Umbilical cord (tissue), 2 donors: ENCODE results near the gene NBEAL2. TPM values are rescaled to one million over a fixed set of nuclear protein-coding genes. Genes with fewer than 3 reads are reported as not detected.

Experiments
- DNase-seq: peaks from one replicate; pipeline ENCODE4 v3.0.0-alpha.2; 2015; ENCODE audit warnings: low spot score
- total RNA-seq: library from RNA; depleted of rRNA; stranded (reverse); fragments of >200 nt; gene quantifications from one replicate; pipeline ENCODE4 v1.2.3, GENCODE V29; 2014; ENCODE audit warnings: low replicate concordance; ENCODE audit not compliant: insufficient read depth

Gene NBEAL2, protein sequence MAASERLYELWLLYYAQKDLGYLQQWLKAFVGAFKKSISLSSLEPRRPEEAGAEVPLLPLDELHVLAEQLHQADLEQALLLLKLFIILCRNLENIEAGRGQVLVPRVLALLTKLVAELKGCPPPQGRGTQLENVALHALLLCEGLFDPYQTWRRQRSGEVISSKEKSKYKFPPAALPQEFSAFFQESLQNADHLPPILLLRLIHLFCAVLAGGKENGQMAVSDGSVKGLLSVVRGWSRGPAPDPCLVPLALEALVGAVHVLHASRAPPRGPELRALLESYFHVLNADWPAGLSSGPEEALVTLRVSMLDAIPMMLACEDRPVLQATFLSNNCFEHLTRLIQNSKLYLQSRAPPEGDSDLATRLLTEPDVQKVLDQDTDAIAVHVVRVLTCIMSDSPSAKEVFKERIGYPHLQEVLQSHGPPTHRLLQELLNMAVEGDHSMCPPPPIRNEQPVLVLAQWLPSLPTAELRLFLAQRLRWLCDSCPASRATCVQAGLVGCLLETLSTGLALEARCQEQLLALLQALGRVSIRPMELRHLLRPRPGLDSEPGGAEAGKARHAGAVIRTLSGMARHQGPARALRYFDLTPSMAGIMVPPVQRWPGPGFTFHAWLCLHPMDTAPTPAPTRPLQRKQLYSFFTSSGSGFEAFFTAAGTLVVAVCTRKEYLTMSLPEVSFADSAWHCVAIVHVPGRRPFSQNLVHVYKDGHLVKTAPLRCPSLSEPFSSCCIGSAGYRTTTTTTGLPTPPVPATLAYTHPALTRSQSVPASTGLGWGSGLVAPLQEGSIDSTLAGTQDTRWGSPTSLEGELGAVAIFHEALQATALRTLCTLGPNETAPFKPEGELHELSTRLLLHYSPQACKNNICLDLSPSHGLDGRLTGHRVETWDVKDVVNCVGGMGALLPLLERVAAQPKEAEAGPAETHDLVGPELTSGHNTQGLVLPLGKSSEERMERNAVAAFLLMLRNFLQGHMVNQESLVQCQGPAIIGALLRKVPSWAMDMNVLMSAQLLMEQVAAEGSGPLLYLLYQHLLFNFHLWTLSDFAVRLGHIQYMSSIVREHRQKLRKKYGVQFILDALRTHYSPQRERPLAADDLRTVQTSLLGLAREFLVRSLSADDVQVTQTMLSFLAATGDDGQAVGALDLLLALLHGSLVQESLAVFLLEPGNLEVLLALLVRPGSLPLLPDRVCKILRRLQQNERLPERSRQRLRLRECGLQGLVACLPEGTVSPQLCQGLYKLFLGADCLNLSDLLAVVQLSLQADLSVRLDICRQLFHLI (N-terminal part only)
- total RNA-seq = 21.2 TPM

DNA sequence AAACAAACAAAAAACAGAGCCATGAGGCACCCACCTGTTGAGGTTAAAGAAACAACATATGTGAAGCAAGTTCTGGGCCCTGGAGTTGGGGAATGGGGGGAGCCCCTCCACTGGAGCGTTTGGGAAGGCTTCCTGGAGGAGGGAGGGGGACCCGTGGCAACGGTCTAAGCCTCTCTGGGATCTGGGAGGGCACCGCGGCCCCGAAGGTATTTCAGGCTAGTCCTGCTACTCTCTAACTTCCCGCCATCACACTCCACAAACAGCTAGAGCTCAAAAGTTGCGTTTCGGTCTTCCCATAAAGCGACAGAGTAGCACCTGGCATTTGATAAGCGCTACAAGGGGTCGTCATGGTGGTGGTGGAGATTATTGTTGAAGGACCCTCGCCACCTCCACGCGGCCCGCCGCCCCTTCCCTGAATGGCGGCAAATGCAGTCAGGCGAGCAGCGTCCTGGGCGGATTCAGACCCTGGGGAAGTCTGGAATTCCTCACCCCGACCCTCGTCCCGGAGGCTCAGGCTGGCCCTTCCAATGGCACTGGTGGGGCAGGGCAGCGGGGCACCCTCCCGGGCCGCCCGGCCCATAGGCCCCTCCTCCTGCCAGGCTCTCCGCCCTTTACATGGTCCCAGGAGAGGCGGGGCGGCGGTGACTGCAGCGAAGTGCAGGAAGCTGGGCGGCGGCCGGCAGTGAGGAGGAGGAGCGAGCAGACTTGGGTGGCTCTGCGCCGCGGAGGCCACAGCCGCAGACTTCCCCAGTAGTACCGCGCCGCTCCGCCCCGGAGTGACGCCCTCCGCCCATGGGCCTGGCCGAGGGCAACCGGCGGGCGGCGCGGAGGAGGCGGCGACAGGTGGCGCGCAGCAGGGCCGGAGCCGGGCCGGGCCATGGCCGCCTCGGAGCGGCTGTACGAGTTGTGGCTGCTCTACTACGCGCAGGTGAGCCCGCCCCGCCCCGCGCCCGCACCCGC lies at the start of gene NBEAL2:
NBEAL2 (plus strand) TSS at position 682 of the 960 bp plus-strand sequence; CDS start at position 878, 196 bp downstream.
- peak; percentile 96 for DNase-seq

DNA sequence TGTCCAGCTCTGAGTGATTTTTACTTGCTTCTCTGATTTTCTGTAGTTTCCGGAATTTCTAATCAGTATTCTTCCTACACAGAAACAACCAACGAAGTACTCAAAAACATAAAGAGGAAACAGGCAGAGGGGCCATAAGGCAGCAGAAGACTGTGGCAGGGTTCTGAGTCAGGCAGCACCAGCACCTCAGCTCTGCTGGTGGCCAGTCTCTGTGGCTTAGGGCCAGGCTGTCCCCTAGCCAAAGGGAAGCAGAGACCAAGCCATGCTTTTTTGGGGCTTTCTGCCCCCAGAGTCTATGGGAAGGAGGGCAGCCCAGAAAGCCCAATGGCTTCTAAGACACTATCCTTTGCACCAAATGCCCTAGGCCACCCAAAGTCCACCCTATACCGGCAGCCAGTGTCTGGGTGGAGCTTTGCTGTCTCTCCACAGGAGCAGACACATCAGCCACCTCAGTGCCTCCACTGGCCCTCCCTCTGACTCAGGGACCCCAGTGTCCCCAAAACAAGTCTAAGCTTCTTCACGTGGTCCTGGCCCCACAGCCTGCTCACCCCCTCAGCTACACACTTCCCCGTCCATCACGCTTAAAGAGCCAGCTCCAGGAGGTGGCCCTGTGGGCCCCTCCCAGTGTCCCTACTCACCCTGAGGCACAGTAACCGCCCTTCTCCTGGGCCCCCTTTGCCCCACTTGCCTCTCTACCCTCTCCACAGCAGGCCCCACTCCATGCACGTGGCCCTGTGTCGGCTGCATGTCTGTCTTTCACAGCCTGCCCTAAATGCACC lies 49.1 kb upstream of the NBEAL2 start:
- DNase-seq = no peak

GRCh38 chr3:46930945-46931403 lies 48.5 kb upstream of the NBEAL2 start:
- DNase-seq = peak; percentile 33

GRCh38 chr3:46931631-46932331 lies 47.7 kb upstream of the NBEAL2 start:
- peak; percentile 36 for DNase-seq

DNA sequence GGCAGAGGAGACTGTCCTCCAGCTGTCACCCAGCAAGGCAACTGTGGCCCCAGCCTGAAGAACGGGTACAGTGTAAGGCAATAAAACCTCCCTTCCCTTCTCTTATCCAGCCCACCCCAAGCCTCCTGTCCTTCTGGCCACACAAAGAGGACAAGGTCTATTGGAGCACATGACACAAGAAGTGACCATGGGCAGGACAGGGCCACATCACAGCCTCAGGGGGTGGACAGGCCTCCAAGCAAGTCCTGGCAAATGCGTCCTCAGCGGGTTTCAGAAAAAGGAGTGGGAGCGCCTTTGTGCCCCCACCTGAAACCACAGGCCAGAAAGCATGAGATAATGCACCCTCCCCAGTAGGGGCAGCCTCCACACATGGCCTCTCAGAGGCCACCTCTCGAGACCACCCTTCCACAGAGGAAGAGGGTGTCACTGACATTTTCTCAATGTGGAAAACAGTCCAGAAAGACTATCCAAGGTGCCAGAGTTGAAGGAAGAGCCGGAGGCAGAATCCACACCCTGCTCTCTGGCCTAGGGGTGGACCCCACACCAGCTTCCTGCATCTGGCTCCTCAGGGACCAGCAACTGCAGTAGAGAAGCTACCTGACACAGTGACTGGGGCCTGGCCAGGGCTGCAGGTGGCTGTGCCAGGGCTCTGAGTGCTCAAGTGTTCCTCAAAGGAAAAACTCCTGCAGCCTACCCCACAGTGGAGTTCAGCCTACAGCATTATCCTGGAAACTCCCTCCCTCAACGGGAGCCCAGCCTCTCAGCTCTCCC lies 46.8 kb upstream of the NBEAL2 start:
- no peak for DNase-seq

DNA sequence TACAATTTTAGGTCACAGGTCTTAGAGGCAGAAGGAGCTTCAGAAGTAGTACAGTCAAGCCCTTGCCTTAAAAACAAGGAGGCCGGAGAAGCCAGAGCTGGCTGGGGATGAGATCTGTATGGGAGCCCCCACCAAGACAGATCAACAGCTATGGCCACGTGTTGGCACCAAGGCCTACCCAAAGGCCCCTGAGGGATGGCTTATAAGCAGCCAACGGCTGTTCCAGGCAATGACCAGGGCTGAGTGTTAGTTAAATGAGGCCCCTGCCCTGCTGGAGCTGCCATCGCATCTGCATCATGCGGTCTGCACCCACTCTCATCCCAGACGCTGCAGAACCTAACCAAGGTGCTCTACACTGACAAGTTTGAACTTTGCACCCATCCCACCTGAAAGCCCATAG lies 46.2 kb upstream of the NBEAL2 start:
- DNase-seq = no peak

GRCh38 chr3:46934072-46934471 lies 45.4 kb upstream of the NBEAL2 start:
- DNase-seq = no peak

DNA sequence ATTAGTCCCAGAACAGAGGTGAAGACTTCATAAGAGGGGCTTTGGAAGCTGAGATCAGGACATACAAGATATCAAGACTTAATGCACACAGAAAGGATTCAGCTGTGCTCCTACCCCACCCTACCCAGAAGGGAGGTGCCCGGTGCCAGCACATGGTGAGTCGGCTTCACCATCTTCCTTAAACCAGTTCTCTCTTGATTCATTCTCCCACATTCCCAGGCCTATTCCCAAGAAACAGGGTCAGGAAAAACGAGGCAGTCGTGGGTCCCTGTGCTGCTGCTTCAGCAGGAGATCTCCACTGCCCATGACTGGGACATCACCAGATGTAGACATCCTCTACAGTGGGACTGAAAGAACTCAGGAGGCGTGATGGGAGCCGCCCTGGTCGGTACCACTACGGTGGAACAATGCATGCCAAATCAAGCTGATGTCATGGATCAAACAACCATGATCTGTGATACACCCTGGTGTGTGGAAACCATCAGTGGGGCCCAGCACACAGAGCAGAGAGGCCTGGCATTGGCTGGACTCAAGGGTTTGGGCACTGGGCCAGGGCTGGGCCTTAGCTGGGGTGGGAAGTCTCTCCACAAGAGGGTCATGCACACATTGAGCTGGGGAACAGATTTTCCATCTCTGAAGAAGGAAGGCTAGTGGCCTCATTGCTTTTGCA lies 44.8 kb upstream of the NBEAL2 start:
- DNase-seq = peak; percentile 74

DNA sequence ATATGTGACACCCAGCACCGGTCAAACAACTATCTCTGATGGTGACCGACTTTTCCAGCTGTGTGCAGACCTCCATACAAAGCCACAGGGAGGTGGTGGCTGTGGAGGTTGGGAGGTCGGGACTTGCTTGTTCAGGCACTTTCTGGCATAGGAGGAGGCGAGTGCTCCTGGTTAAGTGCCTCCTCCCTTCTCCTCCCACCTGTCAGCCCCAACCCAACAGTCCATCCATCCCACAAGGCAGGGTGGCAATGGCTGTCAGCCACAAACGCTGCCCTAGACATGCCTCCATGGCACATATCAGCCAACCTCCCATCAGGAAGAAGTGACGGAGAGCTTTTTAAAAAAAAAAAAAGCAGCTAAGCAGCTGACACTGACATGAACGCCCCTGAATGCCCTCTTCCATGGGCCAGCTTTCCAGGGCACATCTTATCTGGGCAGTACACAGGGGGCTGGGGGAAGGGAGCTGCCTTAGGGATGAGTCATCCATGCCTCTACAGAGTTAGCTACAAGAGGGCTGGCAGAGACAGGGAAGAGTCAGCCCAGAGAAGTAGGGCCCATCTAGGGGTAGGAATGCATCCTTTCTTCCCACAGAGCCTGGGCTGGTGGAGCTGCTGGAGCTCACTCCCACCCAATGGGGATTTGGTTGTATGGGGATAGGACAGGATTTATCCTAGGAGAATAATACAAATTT lies 44.2 kb upstream of the NBEAL2 start:
- DNase-seq = peak; percentile 97

DNA sequence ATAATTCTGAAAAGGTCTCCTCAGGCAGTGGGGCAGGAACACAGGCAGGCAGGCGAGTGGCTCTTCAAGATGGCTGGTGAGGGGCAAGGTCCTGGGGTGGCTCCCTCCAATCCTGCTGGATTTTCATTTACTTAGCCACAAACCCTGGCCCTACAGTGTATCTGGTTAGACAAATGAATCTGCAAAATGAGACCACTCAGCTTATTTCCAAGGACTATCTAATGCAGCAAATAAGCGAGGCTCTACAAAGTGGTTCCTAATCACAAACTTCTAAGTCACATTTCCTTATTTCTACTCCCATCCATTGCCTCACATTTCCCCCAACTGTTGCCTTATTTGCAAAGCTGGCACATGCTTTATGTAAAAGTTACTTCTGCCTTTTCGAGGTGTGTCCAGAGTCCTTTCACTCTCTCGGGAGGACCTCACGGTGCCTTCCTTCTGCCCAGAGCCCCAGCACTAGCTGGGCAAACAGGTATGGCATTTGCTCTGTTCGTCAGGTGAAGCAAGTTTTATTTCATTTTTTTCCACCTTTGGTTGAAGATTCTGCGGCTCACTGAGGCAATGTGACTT lies 43.4 kb upstream of the NBEAL2 start:
- no peak for DNase-seq

DNA sequence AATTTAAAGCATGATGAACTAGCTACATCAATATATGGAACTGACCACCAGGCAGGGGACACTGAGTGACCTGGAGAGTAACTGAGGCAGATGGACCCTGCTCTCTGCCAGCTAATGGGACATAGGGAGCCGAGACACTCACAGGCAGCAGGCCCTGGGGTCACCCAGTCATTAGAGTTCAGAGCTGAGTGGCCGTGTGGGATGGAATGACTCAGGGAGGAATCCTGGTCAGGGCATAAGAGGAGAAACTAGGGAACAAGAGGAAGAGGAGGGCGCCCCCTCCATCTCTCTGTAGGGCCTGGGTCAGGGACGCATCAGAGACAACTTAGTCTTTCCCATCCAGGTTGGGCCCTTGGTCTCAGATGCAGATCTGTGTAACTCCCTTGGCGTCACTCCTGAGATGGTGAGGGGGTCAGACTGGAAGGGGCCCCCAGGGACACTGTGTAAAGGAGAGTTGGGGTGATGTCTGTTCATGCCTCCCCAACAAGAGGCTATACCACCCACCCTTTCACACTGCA lies 42.7 kb upstream of the NBEAL2 start:
- no peak for DNase-seq

DNA sequence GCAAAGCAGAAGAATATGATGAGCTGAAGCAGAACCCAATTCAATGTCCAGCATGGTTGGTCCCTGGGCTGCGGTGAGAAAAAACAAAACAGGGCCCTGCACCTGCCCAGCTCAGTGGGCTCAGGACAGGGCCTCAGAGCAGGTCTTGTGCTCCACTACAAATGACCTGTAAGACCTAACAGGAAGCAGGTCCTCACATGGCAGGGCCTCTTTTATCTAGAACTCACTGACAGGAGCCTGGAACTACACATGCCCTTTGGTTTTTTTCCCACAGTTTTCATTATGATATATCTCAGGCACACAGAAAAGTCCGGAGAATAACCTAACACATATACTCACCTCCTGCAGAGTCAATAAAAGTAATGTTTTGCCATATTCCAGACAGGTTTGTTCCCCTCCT lies 41.3 kb upstream of the NBEAL2 start:
- no peak for DNase-seq

DNA sequence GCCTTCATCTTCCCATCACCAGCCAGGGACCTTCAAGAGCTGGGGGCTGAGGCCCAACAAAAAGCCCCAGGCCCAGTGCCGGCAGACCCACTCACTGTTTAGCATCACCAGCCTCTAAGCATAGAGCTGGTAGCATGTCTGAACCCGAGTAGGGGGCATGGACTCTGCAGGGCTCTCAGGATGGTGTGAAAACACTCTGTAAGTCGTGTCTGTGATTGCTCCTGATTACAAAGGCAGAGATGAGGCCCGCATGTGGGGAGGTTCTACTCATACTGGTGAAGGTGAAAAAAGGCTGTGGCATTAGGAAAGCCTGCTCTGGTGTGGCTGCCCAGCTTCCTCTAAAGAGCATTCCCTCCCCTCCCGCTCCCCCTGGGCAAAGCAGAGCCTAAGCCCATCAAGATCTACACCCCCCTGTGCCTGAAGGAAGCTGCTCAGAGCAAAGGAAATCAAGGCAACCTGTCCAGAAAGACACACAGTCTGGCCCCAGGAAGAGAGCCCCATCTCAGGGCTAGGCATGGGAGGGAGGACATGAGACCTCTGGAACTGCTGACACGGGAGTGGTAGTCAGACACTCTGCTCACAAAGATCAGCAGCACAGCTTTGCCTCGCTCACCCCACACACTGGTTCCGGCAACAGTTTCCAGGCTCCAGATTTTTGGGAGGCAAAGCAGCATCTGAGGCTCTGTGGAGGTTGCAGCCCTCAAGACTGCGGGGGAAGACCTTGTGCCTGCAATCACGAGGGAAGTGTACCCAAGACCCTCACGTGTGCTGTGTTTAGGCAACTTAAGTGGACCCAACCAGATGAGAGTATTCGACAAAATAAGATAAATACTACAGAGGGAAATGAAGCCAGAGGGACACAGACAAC lies 39.7 kb upstream of the NBEAL2 start:
- DNase-seq = no peak

DNA sequence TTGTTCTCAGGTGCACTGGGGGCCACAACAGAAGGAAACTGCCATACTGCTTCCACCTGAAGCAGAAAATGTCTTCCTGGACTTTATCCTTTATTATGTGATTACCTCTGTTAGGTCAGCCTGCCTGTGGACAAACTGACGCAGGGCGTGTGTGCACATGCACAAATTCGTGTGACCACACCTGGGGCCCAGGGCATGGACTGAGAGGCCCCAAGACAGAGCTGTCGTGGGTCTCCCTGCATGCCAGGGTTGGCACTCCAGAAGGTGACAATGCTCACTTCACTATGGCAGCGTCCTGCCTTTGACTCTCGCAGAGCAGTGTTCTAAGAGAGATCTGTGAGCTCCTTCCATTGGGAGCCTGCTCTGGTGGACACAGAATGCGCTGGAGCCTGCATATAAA lies 37.4 kb upstream of the NBEAL2 start:
- no peak for DNase-seq

DNA sequence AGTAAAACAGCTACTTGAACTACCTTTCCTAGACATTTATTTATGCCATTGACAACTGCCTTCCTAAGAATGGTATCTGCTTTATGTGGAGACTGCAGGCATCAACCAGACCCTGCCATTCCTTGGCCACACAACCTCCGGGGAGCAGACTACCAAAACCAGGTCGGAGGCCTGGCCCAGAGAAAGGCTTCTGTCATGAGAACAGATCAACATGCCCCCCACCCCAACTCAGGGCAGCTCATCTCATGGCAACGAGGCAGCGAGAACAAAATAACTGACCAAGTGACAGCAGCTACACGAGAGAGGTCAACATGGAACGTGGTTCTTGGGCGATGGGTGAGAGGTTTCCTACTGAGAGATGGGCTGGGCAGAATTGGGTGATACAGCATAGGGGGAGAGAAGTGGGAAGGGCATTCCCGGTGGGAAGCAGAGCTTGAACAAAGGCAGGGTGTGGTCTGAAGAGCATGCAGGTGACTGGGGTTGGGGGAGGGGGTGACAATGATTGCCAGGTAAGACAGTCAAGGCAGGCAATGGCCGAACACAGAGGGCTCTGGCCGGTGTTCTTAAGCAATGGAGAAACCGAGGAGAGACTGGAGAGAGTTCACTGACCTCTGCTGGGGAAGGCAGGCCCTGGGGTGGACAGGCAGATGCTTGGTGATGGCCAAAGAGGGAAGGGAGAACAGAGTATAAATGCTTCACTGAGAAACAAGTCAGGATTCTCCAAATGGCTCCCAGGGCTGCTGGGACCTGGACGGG lies 36.8 kb upstream of the NBEAL2 start:
- DNase-seq = no peak
